ENCODE measurements around the gene RNF40. TPM values are rescaled to one million over a fixed set of nuclear protein-coding genes. Genes with fewer than 3 reads are reported as not detected.
"Not testable (repeated sequence)": the region's sequence is repeated elsewhere in the genome, so short reads cannot be mapped to it uniquely, and the experiment has no call there.

RNF40 gene
- total RNA-seq, 2 donors from 2014 or later, result 120 to 161 TPM

DNA sequence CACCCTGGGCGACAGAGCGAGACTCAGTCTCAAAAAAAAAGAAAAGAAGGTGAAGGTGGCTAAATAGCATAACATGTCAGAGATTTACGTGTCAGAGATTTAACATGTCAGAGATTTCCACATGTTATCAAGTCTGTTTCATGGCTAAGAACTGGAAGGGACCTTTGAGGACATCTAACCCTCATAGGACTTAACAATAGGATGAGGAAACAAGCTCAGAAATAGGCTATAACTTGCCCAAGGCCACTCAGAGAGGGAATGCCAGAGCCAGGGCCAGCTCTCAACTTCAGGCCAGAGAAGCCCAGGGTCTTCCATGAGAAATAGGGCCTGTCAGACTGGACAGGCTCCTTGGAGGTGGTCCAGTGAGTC, 51.7 kb downstream of the RNF40 start:
- no peak for DNase-seq (ENCODE audit: low spot score)
- no peak for ATAC-seq
- no peaks in the 10 kb centered on the region for H3K27me3 Mint-ChIP-seq
- no peaks in the 10 kb centered on the region for H3K36me3 Mint-ChIP-seq
- H3K4me1 Mint-ChIP-seq (ENCODE audit: low read depth in 2 of 2), result peaks cover 13 to 15% of the 10 kb centered on the region in 2 donors
- H3K4me3 Mint-ChIP-seq, result peak overlapping the region; percentile 94
- peak overlapping the region; percentile 81 to 84 for H3K27ac Mint-ChIP-seq
- H3K9me3 Mint-ChIP-seq, result no peaks in the 10 kb centered on the region

DNA sequence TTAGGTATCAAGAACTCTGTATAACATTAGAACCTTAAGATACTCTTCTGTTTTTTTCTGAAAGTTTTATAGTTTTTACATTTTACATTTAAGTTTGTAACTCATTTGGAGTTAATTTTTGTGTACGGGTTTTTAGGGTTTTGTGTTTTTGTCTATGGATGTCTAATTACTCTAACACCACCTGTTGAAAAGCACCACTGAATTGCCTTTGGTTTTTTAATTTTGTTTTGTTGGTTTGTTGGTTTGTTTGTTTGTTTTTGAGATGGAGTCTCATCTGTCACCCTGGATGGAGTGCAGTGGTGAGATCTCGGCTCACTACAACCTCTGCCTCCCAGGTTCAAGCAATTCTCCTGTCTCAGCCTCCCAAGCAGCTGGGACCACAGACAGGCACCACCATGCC, 54.6 kb downstream of the RNF40 start:
- DNase-seq (ENCODE audit: low spot score) (no peak), ATAC-seq (no peak)
- no peak overlapping the region for H3K27ac Mint-ChIP-seq
- no peaks in the 10 kb centered on the region for H3K27me3 Mint-ChIP-seq
- H3K9me3 Mint-ChIP-seq, result no peaks in the 10 kb centered on the region
- no peaks in the 10 kb centered on the region for H3K36me3 Mint-ChIP-seq
- H3K4me3 Mint-ChIP-seq, result no peak overlapping the region
- H3K4me1 Mint-ChIP-seq (ENCODE audit: low read depth in 2 of 2), result peaks cover 11 to 15% of the 10 kb centered on the region in 2 donors

DNA sequence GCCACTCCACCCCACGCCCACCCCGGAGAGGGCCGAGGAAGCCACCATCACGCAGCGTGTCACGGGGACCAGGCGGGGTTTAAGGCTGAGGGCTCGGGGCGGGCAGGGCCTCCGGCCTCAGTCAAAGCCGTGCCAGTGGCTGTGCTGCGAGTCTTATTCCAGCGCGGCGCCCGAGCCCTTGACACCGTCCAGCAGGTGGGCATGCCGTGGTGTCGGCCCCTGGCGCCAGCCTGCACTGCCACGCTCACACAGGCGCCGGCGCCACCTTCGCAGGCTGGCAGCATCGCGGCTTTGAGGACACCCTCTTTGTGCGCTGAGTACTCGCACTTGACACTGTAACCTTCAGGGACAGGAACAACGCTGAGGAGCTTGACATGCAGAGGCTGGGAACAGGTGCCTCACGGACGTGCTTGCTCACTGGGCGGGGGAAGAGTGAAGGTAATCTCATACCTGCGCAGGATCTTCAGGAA, 58.9 kb downstream of the RNF40 start:
- no peak for DNase-seq (ENCODE audit: low spot score)
- H3K36me3 Mint-ChIP-seq, result no peaks in the 10 kb centered on the region

DNA sequence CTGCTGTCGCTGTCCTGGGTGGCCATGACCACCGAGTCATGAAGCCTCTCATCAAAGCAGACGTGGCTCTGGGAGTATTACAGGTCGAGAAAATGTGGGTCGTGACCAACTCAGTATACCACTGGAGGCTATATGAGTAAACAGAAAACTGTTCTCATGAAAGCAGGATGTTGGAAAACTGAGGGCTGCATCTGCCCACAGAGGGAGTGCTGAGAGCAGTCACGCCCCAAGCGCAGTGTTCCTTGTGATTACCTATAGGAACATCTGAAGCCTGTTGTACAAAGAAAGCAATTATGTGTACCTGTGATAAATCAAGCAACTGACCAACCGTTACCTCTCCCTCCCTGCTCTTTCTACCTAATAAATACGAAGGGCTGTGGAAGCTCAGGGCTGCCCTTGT, 59.3 kb downstream of the RNF40 start:
- H3K27me3 Mint-ChIP-seq; DNase-seq (ENCODE audit: low spot score); H3K27ac Mint-ChIP-seq; H3K36me3 Mint-ChIP-seq; ATAC-seq; H3K4me3 Mint-ChIP-seq; H3K9me3 Mint-ChIP-seq; H3K4me1 Mint-ChIP-seq (ENCODE audit: low read depth in 2 of 2): not testable (repeated sequence)

More for the DNA sequence above, 58.9 kb downstream of the RNF40 start:
- Mint-ChIP-seq H3K4me1 (ENCODE audit: low read depth in 2 of 2) (no peaks in the 10 kb centered on the region), H3K27me3 (no peaks in the 10 kb centered on the region), H3K4me3 (no peak overlapping the region), H3K9me3 (no peaks in the 10 kb centered on the region), H3K27ac (no peak overlapping the region)
- ATAC-seq, result peak in 1 of 2 donors; percentile 13

DNA sequence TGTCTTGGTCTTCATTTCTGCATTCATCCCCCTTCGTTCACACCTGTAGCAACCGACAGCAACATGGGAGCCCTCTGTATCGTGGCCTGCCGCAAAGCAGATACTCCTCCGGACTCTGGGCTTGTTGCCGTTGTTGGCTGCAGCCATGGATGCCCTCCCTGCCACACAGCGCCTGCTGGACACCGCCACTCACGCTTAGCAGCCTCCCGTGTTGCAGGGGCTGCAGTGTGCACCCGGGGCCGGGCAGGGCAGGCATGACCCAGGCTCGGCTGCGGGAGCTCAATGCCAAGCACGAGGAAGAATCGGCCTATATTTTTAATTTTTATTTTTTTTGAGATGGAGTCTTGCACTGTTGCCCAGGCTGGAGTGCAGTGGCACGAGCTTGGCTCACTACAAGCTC, 59.8 kb downstream of the RNF40 start:
- Mint-ChIP-seq H3K9me3 (no peaks in the 10 kb centered on the region), H3K27ac (no peak overlapping the region), H3K4me1 (ENCODE audit: low read depth in 2 of 2) (no peaks in the 10 kb centered on the region), H3K4me3 (no peak overlapping the region), H3K27me3 (no peaks in the 10 kb centered on the region), H3K36me3 (no peaks in the 10 kb centered on the region)
- DNase-seq (ENCODE audit: low spot score) (no peak), ATAC-seq (no peak)

Other genes with a start within 250 kb of the RNF40 start
- 10 to 100 TPM; 10.4 to 11.8 TPM for gene ZNF768, start 235.8 kb upstream of the RNF40 start, total RNA-seq
- gene ZNF747, start 227.5 kb upstream of the RNF40 start, total RNA-seq, result 10 to 100 TPM in 1 of 2 donors, 1 to 10 TPM in 1; 8.7 to 10.3 TPM
- 10 to 100 TPM; 14.9 to 22.9 TPM for gene ZNF764, start 203.9 kb upstream of the RNF40 start, total RNA-seq
- 1 to 10 TPM; 8.3 to 8.9 TPM for gene ZNF688, start 190.6 kb upstream of the RNF40 start, total RNA-seq
- 10 to 100 TPM; 13.3 to 20.0 TPM for gene ZNF785, start 176.6 kb upstream of the RNF40 start, total RNA-seq
- gene ZNF689, start 151.9 kb upstream of the RNF40 start, total RNA-seq, result 10 to 100 TPM in 1 of 2 donors, 1 to 10 TPM in 1; 9.4 to 14.3 TPM
- gene PRR14, start 111.4 kb upstream of the RNF40 start, total RNA-seq, result 100 to 1,000 TPM; 128 to 197 TPM
- gene FBRS, start 103.9 kb upstream of the RNF40 start, total RNA-seq, result 100 to 1,000 TPM; 140 to 147 TPM
- 100 to 1,000 TPM in 1 of 2 donors, 10 to 100 TPM in 1; 90.8 to 121 TPM for gene SRCAP, start 63.2 kb upstream of the RNF40 start, total RNA-seq
- gene PHKG2, start 13.9 kb upstream of the RNF40 start, total RNA-seq, result 10 to 100 TPM; 50.2 to 63.8 TPM
- gene CFAP119, start 260 bp upstream of the RNF40 start, total RNA-seq, result 10 to 100 TPM in 1 of 2 donors, 1 to 10 TPM in 1; 3.4 to 17.0 TPM
- gene ZNF629, start 24.9 kb downstream of the RNF40 start, total RNA-seq, result 1 to 10 TPM in 1 of 2 donors, under 1 TPM in 1; 0.98 to 3.8 TPM
- 10 to 100 TPM; 35.3 to 65.0 TPM for gene BCL7C, start 131.8 kb downstream of the RNF40 start, total RNA-seq
- under 1 TPM; 0.17 to 0.36 TPM for gene CTF1, start 134.3 kb downstream of the RNF40 start, total RNA-seq
- 10 to 100 TPM; 22.8 to 42.0 TPM for gene FBXL19, start 161.2 kb downstream of the RNF40 start, total RNA-seq
- 10 to 100 TPM in 1 of 2 donors, 1 to 10 TPM in 1; 7.4 to 16.8 TPM for gene ORAI3, start 186.7 kb downstream of the RNF40 start, total RNA-seq
- gene SETD1A, start 195.4 kb downstream of the RNF40 start, total RNA-seq, result 10 to 100 TPM; 27.5 to 40.0 TPM
- 1 to 10 TPM; 2.3 to 5.3 TPM for gene HSD3B7, start 222.9 kb downstream of the RNF40 start, total RNA-seq
- under 1 TPM; 0.05 to 0.50 TPM for gene STX1B, start 248.3 kb downstream of the RNF40 start, total RNA-seq